HG03469 (cell line): ENCODE measurements around the gene CORO2A.

Source experiments
- ATAC-seq: cut with Tn5 transposase; IDR thresholded peaks from one replicate; pipeline ENCODE4 v1.9.1; 2021; ENCODE audit warnings: mild to moderate bottlenecking, moderate library complexity, moderate number of reproducible peaks; ENCODE audit not compliant: unreplicated experiment

CORO2A gene, protein sequence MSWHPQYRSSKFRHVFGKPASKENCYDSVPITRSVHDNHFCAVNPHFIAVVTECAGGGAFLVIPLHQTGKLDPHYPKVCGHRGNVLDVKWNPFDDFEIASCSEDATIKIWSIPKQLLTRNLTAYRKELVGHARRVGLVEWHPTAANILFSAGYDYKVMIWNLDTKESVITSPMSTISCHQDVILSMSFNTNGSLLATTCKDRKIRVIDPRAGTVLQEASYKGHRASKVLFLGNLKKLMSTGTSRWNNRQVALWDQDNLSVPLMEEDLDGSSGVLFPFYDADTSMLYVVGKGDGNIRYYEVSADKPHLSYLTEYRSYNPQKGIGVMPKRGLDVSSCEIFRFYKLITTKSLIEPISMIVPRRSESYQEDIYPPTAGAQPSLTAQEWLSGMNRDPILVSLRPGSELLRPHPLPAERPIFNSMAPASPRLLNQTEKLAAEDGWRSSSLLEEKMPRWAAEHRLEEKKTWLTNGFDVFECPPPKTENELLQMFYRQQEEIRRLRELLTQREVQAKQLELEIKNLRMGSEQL

DNA sequence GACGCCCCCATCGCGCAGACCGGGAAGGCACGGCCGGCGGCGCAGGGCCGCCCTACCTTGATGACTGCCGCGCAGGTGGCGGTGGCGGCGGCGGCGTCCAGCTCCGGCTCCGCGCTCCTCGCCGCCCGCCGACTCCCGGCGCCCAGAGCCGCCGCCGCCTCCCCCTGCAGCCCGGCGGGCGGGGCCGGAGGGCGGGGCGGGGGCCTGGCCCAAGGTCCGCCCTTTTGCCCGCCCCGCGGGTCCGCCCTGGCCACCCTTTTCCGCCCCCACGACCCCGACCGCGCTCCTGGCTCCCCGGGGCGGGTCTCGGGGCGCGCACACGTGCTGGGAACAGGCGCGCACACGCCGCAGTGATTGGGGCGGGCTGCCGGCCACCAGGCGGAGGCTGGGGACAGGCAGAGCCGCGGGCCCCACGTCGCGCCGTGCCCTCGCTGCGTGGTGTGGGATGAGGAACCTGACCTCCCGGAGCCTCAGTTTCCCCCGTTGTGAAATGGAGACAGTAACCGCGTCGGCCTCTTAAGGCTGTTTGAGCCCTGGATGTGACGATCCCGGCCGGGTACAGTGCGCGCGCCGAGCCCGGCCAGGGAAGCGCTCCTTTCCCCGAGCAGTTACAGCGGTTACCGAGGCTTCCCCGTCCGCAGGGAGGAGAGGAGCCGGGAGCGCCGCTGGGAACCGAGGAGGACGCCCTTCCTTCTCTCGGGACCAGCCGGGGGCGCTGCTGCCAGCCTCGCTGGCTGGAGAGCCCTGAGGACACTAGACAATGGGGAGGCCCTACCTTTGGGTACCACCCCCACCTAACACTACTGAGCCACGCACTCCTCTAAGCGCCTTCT, at the start of gene CORO2A:
CORO2A (minus strand) TSS at position 135 of the 833 bp plus-strand sequence. CDS start 34,977 bp downstream, outside the sequence.
- no peak for ATAC-seq

GRCh38 chr9:98241357-98242300, 49.2 kb upstream of the CORO2A start:
- ATAC-seq, result no peak

GRCh38 chr9:98240475-98240874, 48.0 kb upstream of the CORO2A start:
- no peak for ATAC-seq

DNA sequence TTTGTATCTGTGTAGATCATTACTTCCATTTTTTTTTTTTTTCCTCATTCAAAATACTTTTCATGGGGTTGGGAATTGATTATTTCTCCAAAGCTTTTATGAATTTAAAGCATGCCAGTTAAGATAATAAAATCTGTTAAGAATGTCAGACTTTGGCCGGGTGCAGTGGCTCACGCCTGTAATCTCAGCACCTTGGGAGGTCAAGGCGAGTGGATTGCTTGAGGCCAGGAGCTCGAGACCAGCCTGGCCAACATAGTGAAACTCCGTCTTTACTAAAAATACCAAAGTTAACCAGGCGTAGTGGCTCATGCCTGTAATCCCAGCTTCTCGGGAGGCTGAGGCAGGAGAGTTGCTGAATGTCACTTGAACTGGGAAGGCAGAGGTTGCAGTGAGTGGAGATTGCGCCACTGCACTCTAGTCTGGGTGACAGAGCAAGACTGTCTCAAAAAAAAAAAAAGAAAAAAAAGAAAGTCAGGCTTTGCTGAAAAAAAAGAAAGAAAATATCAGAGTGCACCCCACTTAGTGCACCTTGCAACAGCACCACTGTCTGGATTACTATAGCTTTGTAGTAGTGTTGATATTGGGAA, 44.6 kb upstream of the CORO2A start:
- ATAC-seq, result no peak

- ATAC-seq, result no peak
These were observed 42.7 kb upstream of the CORO2A start for GRCh38 chr9:98235126-98235525.

- ATAC-seq, result no peak
These were observed 41.9 kb upstream of the CORO2A start for GRCh38 chr9:98234245-98234825.

GRCh38 chr9:98232926-98233325, 40.5 kb upstream of the CORO2A start:
- ATAC-seq, result no peak

GRCh38 chr9:98231770-98232478, 39.5 kb upstream of the CORO2A start:
- no peak for ATAC-seq

GRCh38 chr9:98230789-98231188, 38.4 kb upstream of the CORO2A start:
- ATAC-seq, result no peak

GRCh38 chr9:98230304-98230703, 37.9 kb upstream of the CORO2A start:
- no peak for ATAC-seq

DNA sequence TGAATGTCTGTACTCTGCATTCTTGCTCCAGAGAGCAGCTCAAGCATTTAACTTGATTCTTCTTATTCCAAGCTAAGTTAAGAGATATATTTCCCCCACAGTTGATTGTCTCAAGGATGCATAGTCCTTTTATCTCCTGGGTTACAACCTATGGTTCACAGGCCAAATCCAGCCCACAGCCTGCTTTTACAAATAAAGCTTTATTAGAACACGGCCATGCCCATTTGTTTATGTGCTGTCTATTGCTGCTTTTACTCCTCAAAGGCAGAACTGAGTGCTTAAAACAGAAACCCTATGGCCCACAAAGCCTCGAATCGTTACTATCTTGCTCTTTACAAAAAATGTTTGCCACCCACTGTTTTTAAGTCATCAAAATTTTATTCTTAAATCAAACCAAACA, 37.2 kb upstream of the CORO2A start:
- ATAC-seq, result no peak

- no peak for ATAC-seq
These were observed 36.6 kb upstream of the CORO2A start for GRCh38 chr9:98229090-98229395.

DNA sequence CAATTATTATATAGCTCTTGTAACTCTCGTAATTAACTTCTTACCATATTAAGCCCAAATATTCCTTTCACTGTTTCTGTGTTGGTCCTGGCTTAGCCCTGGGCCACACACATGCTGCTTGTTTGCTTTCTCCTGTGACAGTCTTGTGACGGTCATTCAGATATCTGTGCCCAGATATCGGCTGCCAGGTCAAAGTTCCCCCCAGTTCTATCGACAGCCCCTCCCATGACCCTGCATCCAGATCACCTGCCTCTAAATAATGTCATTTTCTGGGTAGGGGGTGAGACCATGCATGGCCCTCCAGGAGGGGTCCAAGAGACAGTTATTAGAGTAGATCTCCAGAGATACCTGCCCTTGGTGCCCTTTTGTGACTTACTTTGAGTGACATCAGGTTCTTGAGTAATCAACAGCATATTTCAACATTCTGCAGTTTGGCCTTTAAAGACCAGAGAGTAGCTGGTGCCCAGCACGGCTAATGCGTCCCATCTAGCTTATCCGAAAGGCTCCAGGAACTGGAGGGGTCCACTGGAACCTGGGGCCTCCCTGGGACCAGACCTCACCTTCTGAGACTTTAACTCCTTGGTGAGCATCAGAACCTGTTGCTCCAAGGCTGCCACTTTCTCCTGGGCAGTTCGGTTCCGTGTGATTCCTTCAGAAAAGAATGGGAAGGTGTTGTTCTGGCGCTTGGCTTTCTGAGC, 36.1 kb upstream of the CORO2A start:
- ATAC-seq, result no peak

DNA sequence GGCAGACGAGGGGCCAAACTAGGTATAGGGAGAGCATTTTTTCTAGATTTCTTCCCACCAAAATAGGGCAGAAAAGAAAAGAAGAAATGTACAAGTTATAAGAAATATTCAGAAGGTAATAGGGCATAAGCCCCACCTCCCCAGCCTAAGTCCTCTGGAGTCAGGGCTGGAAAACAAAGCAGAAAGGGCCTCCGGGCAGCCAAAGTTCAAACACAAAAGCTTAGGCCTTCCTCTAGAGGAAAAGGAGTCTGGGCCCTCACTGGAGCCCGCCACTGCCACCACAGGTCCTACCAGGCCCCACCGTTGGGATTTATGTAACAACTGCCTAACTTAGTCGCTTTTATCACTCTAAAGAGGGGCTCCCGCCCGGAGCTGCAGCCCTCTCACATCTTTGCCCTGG, 35.4 kb upstream of the CORO2A start:
- ATAC-seq, result no peak

DNA sequence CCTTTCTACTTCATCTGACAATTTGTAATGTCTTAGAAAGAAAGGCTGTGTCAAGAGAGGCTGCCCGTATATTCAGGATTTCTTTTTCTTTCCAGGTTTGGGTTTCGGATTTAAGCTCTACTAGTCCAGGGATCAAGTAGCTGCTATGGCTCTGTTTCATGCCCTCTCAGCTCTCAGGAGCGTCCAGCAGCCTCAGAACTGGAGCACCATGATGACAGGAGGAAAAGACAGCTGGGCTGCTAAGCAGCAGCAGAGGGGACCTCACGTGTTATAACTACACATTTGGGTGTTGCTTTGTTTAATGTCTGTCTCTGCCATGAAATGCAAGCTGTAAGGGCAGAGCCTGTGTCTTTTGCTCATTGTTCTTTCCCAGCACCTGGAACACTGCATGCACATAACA, 34.5 kb upstream of the CORO2A start:
- ATAC-seq, result no peak

DNA sequence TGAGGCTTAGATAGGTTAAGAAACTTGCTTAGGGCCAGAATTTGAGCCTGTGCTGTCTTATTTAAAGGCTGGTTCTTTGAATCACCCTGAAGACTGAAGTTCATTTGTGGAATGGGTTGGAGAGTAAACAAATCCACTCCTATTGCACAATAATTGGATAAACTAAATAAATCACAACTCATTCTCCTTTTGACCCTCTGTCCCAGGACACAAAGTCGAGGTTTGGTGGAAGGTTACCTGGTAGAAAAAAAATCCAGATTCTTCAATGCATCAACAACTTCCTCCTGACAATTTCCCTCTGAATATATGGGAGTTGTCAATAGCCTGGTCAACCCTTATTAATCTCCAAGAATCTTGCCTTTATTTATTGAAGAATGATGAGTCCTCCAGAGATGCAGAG, 34.1 kb upstream of the CORO2A start:
- no peak for ATAC-seq

- no peak for ATAC-seq
These were observed 32.6 kb upstream of the CORO2A start for GRCh38 chr9:98225015-98225442.

DNA sequence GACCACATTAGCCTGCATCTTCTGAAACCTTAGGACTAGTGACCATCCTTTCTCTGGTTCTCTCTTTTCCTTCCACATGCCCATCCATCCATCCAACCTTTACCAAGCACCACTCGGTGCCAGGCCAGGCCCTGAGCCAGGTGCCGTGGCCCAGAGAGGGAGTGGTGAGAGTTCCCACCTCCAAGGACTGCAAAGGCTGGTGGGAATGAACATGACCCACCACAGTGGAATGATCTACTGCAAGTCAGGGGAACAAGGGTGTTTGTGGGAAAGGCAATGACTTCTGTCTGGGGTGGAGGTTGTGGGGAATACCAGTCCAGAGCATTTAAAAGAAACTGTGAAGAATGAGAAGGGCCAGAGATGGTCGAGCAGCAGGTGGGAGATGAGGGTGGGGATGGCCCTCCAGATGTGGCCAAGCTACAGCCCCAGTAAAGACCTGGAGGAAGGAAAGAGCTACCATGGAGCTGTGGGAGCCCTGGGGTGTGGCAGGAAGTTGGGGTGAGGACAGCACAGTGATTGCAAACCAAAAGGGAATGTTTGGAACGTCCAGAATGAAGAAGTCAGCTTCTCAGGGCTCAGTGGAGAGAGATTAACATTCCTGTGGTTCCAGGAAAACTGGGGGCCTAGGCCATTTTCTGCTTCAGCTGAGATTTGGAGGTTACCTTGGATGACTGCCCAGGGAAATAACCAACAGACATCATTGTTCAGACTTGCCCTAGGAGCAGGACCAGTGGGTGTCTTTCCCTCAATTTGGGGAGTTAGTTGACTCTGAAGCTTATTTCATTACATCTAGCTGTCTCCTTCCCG, 30.7 kb upstream of the CORO2A start:
- ATAC-seq, result no peak
